HS-27A (cell line): Measurements from ENCODE around the gene SCARB1.
"Not testable (repeated sequence)": the region's sequence is repeated elsewhere in the genome, so short reads cannot be mapped to it uniquely, and the experiment has no call there.

ENCODE experiments used
- DNase-seq: peaks from one replicate; pipeline ENCODE4 v3.0.0-alpha.2; 2012; ENCODE audit warnings: low read depth, missing footprints

SCARB1 gene

GRCh38 chr12:124884587-124885438, 21.1 kb upstream of the SCARB1 start:
- DNase-seq = no peak

- no peak for DNase-seq
These were observed 19.8 kb upstream of the SCARB1 start for GRCh38 chr12:124883263-124884130.

- DNase-seq = no peak
These were observed 17.5 kb upstream of the SCARB1 start for GRCh38 chr12:124881123-124881522.

GRCh38 chr12:124880335-124880734, 16.7 kb upstream of the SCARB1 start:
- DNase-seq = not testable (repeated sequence)

- DNase-seq = no peak
These were observed 15.3 kb upstream of the SCARB1 start for GRCh38 chr12:124878795-124879516.

GRCh38 chr12:124877423-124877822, 13.8 kb upstream of the SCARB1 start:
- DNase-seq = no peak

- no peak for DNase-seq
These were observed 12.5 kb upstream of the SCARB1 start for GRCh38 chr12:124876171-124876570.

- DNase-seq = no peak
These were observed 12.1 kb upstream of the SCARB1 start for GRCh38 chr12:124875803-124876132.

GRCh38 chr12:124874988-124875802, 11.5 kb upstream of the SCARB1 start:
- no peak for DNase-seq

- DNase-seq = no peak
These were observed 10.5 kb upstream of the SCARB1 start for GRCh38 chr12:124874188-124874587.

GRCh38 chr12:124872068-124872719, 8.5 kb upstream of the SCARB1 start:
- DNase-seq = no peak

- no peak for DNase-seq
These were observed 7.6 kb upstream of the SCARB1 start for GRCh38 chr12:124871297-124871696.

GRCh38 chr12:124870515-124870914, 6.9 kb upstream of the SCARB1 start:
- DNase-seq = no peak

GRCh38 chr12:124869059-124869665, 5.5 kb upstream of the SCARB1 start:
- DNase-seq = no peak

- DNase-seq = no peak
These were observed 4.8 kb upstream of the SCARB1 start for GRCh38 chr12:124868252-124869058.

GRCh38 chr12:124867401-124867930, 3.8 kb upstream of the SCARB1 start:
- no peak for DNase-seq

- DNase-seq = no peak
These were observed 3.3 kb upstream of the SCARB1 start for GRCh38 chr12:124866883-124867400.

GRCh38 chr12:124866195-124866882, 2.7 kb upstream of the SCARB1 start:
- DNase-seq = no peak

- DNase-seq = no peak
These were observed 2.1 kb upstream of the SCARB1 start for GRCh38 chr12:124865728-124866127.
